Neural cell (in vitro differentiated cells): Measurements from ENCODE around the gene PAWR.

Source experiments
- CTCF ChIP-seq: fragments of 450-650 bp; IDR thresholded peaks from 2 replicates; pipeline ENCODE4 v1.5.1; 2014; ENCODE audit warnings: antibody characterized with exemption, mild to moderate bottlenecking, moderate library complexity; ENCODE audit not compliant: poor library complexity, severe bottlenecking
- EP300 ChIP-seq: fragments of 450-650 bp; conservative IDR thresholded peaks from 2 replicates; pipeline ENCODE4 v1.6.1; 2014; ENCODE audit warnings: antibody characterized with exemption, mild to moderate bottlenecking, moderate library complexity; ENCODE audit not compliant: poor library complexity, severe bottlenecking
- POLR2AphosphoS5 ChIP-seq: IDR thresholded peaks from 2 replicates; pipeline ENCODE4 v1.6.1; 2012
- SMC3 ChIP-seq: fragments of 450-650 bp; conservative IDR thresholded peaks from 2 replicates; pipeline ENCODE4 v1.6.1; 2014; ENCODE audit warnings: antibody characterized with exemption, mild to moderate bottlenecking, moderate library complexity; ENCODE audit not compliant: poor library complexity
- TF ChIP-seq, protein P1 (sequence below): IDR thresholded peaks from 2 replicates; pipeline ENCODE4 v1.6.1; 2012; ENCODE audit warnings: borderline replicate concordance

DNA sequence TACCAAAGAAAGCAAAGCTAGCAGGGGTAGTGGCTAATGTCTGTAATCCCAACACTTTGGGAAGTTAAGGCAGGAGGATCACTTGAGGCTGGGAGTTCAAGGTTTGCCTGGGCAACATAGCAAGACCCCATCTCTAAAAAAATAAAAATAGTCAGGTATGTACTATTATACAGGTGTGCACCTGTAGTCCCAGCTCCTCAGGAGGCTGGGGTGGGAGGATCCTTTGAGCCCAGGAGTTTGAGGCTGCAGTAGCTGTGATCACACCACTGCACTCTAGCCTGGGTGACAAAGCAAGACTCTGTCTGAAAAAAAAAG is 142.2 kb downstream of the PAWR start:
- TF ChIP-seq CTCF = no peak
- TF ChIP-seq, protein P1, sequence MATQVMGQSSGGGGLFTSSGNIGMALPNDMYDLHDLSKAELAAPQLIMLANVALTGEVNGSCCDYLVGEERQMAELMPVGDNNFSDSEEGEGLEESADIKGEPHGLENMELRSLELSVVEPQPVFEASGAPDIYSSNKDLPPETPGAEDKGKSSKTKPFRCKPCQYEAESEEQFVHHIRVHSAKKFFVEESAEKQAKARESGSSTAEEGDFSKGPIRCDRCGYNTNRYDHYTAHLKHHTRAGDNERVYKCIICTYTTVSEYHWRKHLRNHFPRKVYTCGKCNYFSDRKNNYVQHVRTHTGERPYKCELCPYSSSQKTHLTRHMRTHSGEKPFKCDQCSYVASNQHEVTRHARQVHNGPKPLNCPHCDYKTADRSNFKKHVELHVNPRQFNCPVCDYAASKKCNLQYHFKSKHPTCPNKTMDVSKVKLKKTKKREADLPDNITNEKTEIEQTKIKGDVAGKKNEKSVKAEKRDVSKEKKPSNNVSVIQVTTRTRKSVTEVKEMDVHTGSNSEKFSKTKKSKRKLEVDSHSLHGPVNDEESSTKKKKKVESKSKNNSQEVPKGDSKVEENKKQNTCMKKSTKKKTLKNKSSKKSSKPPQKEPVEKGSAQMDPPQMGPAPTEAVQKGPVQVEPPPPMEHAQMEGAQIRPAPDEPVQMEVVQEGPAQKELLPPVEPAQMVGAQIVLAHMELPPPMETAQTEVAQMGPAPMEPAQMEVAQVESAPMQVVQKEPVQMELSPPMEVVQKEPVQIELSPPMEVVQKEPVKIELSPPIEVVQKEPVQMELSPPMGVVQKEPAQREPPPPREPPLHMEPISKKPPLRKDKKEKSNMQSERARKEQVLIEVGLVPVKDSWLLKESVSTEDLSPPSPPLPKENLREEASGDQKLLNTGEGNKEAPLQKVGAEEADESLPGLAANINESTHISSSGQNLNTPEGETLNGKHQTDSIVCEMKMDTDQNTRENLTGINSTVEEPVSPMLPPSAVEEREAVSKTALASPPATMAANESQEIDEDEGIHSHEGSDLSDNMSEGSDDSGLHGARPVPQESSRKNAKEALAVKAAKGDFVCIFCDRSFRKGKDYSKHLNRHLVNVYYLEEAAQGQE = no peak
- TF ChIP-seq SMC3 = no peak
- TF ChIP-seq EP300 = no peak
- TF ChIP-seq POLR2AphosphoS5 = no peak
